Subcutaneous adipose tissue (tissue), 4 donors: ENCODE results near the gene BTBD2. TPM values are rescaled to one million over a fixed set of nuclear protein-coding genes. Genes with fewer than 3 reads are reported as not detected.

Source experiments
- total RNA-seq, 4 donors: library from RNA; depleted of rRNA; stranded (reverse); fragments of >200 nt; gene quantifications; one replicate each; pipeline ENCODE4 v1.1.0, GENCODE V29; 2016
- TF ChIP-seq, protein P1 (sequence below): fragments of 450-650 bp; IDR thresholded peaks from one replicate; pipeline ENCODE4 v1.5.1; 2016; ENCODE audit warnings: low read depth, mild to moderate bottlenecking, control low read depth, antibody characterized with exemption, moderate library complexity

The BTBD2 gene
- total RNA-seq, 4 donors from 2014 or later = 39.6 to 76.5 (median 54.3) TPM

DNA sequence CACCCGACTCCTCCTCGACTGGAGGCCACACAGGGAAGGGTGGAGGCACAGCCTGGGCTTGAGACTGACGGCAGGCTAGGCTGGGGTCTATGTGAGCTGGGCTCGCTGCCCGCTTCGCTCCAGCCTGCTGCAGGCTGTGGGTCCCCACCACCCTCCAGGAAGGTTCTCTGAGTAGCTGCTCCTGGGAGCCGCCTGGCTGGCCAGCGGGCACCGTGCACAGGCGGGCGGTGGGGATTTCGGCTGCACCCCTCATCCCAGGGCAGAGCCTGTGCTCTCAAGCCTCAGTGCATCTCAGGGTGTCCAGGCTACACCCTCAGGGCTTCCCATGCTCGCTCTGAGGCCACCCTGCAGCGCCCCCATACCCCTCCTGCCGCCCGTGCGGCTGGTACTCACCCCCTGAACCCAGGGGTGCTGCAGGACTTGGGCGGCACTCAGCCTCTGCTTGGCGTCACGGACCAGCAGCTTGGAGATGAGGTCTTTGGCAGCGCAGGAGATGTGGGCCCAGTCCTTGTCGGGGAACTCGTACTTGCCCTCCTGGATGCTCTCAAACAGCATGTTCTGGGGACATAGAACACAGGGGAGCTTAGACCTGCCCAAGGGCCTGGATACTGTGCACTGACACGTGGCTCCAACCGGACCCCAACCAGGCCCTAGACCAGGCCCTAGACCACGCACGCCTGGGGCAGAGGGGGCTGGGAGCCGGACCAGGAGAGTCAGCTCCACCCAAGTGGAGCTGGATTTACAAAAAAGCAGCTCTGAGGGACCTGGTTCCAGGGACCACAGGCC is 25.3 kb upstream of the BTBD2 start:
- TF ChIP-seq, protein P1, sequence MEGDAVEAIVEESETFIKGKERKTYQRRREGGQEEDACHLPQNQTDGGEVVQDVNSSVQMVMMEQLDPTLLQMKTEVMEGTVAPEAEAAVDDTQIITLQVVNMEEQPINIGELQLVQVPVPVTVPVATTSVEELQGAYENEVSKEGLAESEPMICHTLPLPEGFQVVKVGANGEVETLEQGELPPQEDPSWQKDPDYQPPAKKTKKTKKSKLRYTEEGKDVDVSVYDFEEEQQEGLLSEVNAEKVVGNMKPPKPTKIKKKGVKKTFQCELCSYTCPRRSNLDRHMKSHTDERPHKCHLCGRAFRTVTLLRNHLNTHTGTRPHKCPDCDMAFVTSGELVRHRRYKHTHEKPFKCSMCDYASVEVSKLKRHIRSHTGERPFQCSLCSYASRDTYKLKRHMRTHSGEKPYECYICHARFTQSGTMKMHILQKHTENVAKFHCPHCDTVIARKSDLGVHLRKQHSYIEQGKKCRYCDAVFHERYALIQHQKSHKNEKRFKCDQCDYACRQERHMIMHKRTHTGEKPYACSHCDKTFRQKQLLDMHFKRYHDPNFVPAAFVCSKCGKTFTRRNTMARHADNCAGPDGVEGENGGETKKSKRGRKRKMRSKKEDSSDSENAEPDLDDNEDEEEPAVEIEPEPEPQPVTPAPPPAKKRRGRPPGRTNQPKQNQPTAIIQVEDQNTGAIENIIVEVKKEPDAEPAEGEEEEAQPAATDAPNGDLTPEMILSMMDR = no peak

DNA sequence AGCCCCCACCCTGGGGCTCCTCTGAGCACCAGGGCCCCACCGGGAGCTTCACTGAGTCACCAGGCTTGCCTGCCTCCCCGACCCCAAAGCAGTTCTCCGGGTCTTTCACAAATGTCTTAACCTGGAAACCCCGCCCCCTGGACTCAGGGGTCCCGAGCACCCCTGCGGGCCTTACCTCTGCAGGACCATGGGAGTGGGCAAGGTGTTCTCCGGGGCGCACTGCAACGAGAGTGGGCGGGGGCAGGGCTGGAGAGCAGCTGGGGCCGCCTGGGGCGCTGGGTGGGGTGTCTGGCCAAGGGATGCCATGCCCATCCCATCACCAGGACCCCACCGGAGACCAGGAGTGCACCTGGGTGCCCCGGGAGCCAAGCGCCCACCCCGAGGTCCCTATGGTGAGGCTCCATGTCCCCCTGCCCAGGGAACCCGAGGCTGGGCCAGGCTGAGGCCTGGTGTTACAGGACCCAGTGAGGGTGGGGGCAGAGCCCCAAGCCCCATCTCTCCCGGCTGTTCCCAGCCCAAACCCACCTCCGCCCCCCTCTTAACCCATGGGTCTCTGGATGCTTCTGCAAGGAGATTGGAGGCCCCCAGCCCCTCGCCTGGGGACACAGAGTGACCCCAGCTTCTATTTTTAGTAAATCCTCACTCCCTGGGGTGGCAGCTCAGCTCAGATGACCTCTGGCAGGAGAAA is 24.6 kb upstream of the BTBD2 start:
- TF ChIP-seq, protein P1 = no peak

DNA sequence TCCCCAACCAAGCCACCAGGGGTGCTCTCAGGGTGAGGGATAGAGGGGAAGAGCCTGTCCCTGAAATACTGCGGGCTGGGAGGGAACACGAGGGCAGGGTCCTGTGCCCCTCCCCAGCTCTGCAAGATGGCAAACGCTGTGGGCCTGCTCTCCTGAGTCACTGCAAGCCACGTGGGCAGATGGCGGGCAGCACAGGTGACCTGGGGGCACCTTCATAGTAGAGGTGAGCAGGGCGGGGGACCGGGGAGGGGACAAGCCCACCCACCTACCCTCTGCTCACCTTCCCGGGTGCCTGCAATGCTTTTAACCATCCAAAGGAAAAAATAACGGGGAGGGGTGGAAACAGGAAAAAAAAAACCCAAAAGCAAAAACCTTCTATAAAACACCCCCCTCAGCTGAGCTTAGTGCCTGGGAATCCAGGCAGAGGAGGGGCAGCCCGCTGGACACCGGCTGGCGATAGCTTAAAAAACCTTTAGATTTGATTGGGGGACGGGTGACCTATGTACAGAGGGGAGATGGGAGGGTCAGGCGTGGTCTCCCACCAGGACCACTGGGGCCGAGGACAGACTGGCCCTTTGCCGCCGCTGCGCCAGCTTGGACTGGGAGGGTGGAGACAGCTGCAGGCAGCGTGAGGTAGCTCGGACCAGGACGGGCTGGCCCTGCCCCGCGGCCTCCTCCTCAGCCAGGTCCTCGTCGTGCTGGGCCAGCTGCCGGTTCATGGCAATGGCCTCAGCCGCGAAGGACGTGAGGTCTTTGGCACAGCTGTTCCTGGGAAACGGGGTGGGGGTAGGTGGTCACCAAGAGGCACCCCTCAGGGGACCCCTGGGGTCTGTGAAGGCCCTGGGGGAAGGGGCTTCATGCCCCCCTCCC is 23.8 kb upstream of the BTBD2 start:
- TF ChIP-seq, protein P1 = no peak

DNA sequence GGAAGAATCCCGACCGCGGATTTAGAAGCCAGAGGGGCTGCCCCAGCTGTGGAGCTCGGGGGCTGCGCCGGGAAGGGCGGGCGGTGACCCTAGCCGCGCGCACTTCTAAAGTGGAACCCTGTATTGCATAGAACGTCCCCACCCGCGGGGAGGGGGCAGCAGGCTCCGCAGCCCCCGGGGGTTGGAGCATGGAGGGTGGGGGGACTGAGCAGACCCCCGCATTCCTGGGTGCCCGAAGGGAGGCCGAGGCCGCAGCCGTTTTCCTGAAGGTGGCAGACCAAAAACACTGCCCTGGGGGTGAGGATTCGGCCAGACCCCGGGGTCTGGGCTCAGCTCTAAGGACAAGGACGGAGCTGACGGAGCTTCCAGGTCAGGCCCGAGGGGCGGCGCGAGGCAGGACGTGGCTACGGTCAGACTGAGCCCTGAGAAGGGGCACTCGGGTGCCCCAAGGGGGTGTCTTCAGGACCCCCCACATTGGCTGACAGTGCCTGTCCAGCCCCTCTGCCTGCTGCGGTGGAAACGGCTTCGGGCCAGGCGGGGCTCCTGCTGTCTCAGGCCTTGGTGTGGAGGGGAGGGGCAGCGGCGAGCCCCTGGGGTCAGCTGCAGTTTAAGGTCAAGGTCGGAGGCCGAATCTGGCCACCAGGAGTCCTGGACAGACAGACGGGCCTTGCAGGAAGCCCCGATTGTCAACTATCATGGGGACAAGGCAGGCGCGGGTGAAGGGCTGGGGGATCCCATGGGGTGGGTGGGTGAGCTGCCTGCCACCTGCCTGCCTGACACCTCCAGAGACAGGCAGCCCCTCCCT is 23.0 kb upstream of the BTBD2 start:
- TF ChIP-seq, protein P1 = no peak

DNA sequence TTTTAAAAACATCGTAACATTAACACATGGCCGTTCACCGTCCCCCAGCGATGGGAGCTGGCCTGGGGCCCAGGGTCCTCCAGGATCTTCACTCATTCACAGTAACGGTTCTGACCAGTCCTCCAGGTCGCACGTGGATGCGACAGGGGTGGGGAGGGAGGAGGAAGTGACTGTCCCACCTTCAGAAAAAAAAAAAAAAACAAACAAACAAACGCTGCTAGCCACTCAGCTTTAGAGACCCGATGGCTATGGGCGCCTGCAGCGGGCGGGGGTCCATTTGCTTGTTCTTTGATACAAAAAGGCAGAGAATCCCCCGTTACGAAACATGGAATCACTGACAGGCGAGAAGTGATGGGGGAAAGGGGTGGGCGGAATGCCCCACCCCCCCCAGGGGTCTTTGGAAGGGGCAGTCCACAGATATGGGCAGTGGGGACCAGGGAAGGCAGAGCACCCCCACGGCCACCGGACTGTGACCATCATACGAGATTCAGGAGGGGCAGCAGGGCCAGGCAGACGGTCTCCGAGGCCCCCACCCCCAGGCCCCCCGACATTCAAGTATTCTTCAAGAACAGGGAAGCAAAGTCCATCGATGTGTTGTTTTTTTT is 22.2 kb upstream of the BTBD2 start:
- TF ChIP-seq, protein P1 = no peak

DNA sequence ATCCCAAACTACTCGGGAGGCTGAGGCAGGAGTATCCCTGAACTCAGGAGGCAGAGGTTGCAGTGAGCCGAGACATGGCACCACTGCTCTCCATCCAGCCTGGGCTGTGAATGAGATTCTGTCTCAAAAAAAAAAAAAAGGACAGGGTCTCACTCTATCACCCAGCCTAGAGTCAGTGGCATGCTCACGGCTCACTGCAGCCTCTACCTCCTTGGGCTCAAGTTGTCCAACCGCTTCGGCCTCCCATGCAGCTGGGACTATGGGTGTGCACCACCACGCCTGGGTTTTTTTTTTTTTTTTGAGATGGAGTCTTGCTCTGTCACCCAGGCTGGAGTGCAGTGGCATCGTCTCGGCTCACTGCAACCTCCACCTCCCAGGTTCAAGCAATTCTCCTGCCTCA is 20.9 kb upstream of the BTBD2 start:
- TF ChIP-seq, protein P1 = no peak
